Renal pelvis (tissue), 4 donors: ENCODE data around the gene FCHSD1. TPM values are rescaled to one million over a fixed set of nuclear protein-coding genes. Genes with fewer than 3 reads are reported as not detected.

Experiments used
- DNase-seq: peaks from one replicate; pipeline ENCODE4 v3.0.0-alpha.2; 2013
- polyA plus RNA-seq, 3 donors: library from polyadenylated mRNA; unstranded; fragments of 120-200 nt; gene quantifications; one replicate each; pipeline ENCODE4 v1.2.1, GENCODE V29; 2013; ENCODE audit not compliant: insufficient read length in 3 of 3

The FCHSD1 gene
- polyA plus RNA-seq, 3 donors = 11.4 to 16.2 (median 14.7) TPM

DNA sequence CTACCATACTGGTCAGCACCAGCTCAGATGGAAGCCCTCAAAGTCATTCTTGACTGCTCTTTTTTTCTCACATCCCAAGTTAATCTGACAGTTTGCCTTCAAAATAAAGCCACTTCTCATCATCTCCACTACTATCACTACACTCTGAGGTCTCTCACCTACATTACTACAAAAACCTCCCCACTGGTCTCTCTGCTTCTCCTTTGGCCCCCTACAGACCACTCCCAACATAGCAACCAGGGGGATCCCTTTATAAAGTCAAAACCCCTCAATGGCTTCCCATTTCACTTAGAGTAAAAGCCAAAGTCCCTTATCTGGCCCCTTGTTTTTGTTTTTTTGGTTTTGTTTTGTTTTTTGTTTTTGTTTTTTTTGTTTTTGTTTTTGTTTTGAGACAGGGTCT, 26.2 kb upstream of the FCHSD1 start:
- DNase-seq = no peak

- DNase-seq = no peak
These were observed 24.5 kb upstream of the FCHSD1 start for GRCh38 chr5:141675672-141676071.

DNA sequence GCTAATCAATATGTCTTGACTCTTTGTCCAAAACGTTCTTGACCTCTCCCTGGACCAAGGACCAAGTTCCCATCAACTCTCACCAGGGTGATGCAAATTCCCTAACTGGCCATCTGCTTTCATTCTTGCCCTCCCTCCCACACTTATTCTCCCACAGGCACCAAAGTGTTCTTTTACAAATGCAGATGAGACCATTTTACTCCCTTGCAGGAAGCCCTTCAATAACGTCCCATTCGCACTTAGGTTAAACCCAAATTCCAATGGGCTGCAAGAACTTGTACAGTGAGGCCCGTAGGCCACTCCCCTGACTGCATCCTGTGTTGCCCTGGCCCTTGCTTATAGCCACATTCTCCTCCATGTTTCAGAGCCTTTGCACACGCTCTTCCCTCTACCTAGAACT, 23.5 kb upstream of the FCHSD1 start:
- DNase-seq = no peak

DNA sequence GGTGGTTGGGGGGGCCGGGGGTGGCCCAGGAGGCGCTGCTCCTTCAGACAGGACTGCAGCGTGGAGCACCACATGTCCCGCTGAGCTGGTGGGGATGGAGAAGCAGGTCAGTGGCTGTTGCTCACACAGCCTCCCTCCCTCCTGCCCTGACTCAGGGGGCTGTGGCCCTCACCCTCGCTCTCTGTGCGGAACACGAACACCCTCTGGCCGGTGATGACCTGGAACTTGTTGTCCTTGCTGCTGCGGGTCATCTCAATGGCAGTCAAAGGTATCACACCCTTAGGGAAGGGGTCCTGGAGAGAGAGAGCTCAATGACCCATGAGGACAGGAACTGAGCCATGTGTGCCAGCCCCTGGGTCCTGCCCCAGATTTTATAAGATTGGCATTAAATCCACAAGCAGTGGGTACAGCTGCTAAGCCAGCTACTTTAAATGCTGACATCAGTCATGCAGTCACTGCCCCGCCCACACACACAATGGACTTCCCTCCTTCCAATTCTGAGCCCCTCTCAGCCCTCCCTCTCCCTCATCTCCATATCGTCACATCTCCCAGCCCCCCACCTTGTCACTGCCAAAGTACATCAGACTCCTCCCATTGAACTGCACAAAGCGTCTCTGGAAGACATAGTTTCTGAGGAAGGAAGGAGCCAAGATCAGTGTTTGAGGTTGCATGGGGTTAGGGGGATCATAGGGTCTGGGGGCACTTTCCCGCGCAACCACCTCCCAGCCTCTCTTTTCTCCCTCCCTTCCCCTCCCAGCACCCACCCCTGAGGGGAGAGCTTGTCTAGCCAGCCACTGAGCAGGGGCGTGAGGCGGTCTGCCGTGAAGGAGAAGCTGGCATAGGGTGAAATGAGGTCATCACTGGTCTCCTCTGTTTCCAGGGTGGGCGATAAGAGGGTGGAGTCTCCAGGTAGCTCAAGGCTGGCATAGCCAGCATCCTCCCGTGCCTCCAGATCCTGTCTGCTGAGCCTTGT, 21.9 kb upstream of the FCHSD1 start:
- no peak for DNase-seq

GRCh38 chr5:141672071-141672840, 21.0 kb upstream of the FCHSD1 start:
- DNase-seq = no peak

DNA sequence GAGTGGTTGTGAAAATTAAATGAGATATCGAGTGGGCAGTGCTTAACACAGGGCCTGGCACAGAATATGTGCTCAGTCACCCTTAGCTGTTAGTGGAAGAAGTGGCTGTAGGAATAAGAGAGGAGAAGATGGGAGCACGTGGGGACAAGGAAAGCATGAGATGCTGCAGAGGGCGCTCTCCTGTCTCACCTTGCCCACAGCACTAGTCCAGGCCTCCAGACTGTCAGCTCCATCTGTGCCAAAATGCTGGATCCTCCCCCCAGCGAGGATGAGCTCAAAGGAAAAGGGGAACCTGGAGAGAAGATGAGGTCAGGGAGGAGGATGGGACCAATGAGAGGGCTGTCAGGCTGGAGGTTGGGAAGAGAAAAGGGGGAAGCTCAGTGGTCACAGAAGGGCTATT, 18.3 kb upstream of the FCHSD1 start:
- no peak for DNase-seq

- DNase-seq = no peak
These were observed 17.5 kb upstream of the FCHSD1 start for GRCh38 chr5:141668601-141669265.

- DNase-seq = no peak
These were observed 15.1 kb upstream of the FCHSD1 start for GRCh38 chr5:141665995-141666940.

DNA sequence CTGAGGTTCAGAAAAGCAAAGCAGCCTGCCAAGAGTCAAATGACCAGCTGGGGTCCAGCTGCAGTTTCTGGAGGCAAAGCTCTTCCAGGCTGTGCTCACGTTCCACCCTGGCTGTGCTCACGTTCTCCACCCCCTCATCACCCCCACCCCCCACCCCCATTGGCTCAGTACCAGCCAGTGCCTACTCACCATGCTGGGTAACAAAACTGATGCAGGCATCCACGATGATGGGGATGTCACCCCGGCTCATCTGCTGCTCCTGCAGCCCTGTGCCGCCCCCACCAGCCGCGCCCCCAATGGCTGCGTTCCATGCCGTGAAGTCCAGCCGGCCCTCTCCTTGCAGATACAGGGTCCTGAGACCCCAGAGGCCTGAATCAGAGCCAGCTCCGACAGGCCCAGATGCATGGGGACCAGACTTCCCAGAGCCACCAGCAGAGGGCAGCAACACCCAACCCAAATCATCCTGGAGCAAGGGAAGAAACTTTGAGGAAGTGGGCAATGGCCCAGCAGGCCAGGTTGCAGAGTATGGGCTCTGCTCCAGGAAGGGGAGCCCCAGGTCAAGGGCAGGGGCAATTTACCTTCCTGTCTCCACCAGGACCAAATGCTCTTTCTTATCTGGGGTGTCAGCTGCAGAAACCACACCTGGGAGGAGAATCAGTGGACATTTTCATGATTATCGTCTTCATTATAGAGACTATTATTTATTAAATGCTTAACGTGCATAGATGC, 13.7 kb upstream of the FCHSD1 start:
- DNase-seq = peak; percentile 67

DNA sequence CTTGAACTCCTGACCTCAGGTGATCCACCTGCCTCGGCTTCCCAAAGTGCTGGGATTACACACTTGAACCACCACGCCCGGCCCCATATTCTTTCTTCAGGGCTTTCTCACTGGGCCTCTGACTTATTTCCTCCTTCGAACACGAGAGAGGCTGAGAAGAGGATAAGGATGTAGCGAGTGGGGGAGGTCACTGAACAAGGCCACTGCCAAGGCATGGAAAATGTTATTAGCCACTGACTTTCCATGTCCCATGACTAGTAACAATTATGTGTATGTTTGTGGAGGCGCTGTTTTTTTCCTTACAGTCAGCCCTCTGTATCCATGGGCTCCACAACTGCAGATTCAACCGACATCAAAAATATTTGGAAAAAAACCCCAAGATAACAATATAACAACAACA, 12.3 kb upstream of the FCHSD1 start:
- DNase-seq = no peak

DNA sequence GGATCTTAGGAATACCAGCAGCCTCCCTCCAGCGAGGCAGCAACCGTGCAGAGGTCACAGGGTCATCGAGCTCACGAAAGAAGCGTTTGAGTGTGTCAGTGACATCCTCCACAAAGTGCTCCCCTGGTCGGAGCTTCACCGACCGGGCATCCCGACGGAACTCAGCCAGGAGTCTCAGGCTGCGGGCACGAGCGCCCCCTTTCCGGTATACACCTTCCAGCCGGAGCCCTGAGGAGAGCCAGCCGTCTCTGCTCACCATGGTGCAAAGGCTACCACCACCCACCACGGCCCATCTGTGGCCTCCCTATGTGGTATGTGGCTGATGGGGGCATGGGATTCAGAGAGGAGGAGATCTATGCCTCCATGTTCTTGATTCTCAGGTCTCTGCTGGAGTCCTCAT, 10.8 kb upstream of the FCHSD1 start:
- no peak for DNase-seq

- no peak for DNase-seq
These were observed 6.8 kb upstream of the FCHSD1 start for GRCh38 chr5:141657937-141658545.

GRCh38 chr5:141657404-141657803, 6.2 kb upstream of the FCHSD1 start:
- no peak for DNase-seq

GRCh38 chr5:141656396-141656795, 5.2 kb upstream of the FCHSD1 start:
- DNase-seq = no peak

DNA sequence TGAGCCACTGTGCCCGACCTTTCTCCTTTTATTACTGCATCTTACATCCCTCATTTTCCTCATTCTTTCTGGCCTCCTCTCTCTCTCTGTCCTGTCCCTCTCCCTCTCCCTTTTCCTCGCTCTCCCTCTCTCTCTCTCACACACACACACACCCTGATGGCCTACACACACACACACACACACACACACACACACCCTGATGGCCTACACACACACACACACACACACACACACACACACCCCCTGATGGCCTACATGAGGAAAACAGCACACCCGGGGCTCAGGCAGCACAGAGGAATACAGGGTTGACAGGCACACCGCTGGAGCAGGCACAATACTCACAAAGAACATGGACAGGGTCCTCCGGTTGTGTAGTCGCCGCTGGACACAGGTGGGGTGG, 3.8 kb upstream of the FCHSD1 start:
- DNase-seq = no peak

DNA sequence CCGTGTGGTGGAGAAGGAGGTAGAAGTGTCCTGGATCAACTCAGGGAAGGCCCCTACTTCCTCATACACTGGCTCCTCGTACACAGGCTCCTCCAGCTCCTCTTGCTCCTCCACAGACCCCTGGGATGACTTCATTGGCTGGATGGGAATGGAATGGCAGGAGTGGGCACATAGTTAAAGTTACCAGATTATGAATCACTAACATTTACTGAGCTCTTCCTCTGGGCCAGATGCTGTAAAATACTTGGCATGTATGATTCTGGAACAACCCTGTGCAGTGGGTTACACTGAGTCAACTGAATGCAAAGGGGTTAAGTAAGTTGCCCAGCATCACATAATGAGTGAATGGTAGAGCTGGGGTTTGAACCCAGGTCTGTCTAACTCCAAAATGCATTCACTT, 3.1 kb upstream of the FCHSD1 start:
- DNase-seq = no peak

DNA sequence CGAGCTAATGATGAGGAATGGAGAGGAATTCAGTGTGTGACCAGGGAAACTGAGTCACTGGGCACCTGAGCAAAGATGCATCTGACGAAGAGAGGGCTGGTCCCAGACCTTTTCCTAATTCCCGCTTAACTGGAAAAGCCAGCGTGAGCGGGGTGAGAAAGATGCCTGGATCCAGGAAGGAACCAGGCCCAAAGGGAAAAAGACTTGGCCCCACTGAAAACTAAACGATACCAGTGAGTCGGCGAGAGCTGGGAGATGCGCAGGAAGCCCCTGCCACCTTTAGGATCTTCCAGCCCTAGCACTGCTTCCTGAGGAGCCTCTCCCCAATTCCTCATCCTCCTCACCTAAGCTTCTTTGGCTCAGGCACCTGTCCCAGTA, 499 bp upstream of the FCHSD1 start:
- DNase-seq = no peak

- DNase-seq = no peak
These were observed 1.2 kb downstream of the FCHSD1 start for GRCh38 chr5:141649972-141650371.

DNA sequence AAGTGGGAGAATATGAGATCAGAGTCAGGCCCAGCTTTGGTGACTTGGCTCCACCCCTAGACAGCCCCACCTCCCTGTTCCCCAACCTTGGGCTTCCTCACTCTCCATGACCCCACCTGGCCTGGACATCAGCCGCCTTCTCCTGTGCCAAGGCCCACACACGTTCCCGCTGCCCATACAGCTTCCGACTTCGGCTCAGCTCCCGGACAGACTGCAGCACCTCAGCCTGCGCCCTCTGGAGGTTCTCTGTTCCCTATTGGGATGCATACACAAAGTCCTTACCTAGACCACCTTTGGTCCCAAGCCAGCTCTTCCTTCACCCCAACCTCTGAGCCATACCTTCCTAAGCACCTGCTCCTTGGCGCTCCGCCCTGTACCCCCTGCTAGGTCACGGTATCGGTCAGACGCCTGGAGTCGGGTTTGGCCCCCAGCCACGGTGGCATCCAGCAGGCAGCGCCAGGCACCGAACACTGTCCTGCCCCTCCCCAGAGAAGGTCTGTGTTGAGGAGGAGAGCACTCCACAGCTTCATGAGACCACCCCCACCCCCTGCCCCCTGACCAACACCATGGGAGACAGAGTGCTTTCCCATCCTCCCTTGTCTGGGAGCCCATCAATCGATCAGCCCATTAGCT, 2.0 kb downstream of the FCHSD1 start:
- DNase-seq = no peak

- no peak for DNase-seq
These were observed 3.4 kb downstream of the FCHSD1 start for GRCh38 chr5:141647851-141648250.
